Measurements from ENCODE around the gene RRAS.

DNA sequence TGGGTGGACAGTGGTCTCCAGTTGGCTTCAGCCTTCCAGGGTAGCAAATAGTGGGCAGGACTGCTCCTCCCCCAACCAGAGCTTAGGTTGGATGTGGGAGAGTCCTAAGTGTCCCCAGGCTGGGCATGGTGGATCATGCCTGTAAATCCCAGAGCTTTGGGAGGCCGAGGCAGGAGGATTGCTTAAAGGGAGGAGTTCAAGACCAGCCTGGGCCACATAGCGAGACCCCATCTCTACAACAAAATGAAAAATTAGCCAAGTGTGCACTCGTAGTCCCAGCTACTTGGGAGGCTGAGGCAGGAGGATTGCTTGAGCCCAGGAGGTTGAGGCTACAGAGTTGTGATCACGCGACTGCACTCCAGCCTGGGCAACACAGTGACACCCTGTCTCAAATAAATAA lies 7.4 kb downstream of the RRAS start:
- TF ChIP-seq, protein P1, sequence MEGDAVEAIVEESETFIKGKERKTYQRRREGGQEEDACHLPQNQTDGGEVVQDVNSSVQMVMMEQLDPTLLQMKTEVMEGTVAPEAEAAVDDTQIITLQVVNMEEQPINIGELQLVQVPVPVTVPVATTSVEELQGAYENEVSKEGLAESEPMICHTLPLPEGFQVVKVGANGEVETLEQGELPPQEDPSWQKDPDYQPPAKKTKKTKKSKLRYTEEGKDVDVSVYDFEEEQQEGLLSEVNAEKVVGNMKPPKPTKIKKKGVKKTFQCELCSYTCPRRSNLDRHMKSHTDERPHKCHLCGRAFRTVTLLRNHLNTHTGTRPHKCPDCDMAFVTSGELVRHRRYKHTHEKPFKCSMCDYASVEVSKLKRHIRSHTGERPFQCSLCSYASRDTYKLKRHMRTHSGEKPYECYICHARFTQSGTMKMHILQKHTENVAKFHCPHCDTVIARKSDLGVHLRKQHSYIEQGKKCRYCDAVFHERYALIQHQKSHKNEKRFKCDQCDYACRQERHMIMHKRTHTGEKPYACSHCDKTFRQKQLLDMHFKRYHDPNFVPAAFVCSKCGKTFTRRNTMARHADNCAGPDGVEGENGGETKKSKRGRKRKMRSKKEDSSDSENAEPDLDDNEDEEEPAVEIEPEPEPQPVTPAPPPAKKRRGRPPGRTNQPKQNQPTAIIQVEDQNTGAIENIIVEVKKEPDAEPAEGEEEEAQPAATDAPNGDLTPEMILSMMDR (IDR thresholded peaks at IDR 0.05) = no peak
- no peak for TF ChIP-seq POLR2A (IDR thresholded peaks at IDR 0.05)

All from right lobe of liver (tissue), 4 donors.